Neural cell (in vitro differentiated cells): Measurements from ENCODE around the gene PDE3B.

Experiments used
- EZH2 ChIP-seq: fragments of 200-600, 300-800 bp; shearing (Covaris generic), sonication (generic); IDR thresholded peaks from 2 replicates; pipeline ENCODE4 v1.6.1; 2014; ENCODE audit warnings: antibody characterized with exemption, low read length, borderline replicate concordance, mild to moderate bottlenecking; ENCODE audit not compliant: insufficient read depth, poor library complexity, severe bottlenecking
- MXI1 ChIP-seq: fragments of 450-650 bp; conservative IDR thresholded peaks from 2 replicates; pipeline ENCODE4 v1.6.1; 2014; ENCODE audit warnings: antibody characterized with exemption, mild to moderate bottlenecking; ENCODE audit not compliant: poor library complexity, severe bottlenecking
- SMC3 ChIP-seq: fragments of 450-650 bp; conservative IDR thresholded peaks from 2 replicates; pipeline ENCODE4 v1.6.1; 2014; ENCODE audit warnings: antibody characterized with exemption, mild to moderate bottlenecking, moderate library complexity; ENCODE audit not compliant: poor library complexity
- TF ChIP-seq, protein P1 (sequence below): fragments of 450-650 bp; IDR thresholded peaks from 2 replicates; pipeline ENCODE4 v1.5.1; 2014; ENCODE audit warnings: antibody characterized with exemption, mild to moderate bottlenecking, moderate library complexity; ENCODE audit not compliant: poor library complexity, severe bottlenecking

DNA sequence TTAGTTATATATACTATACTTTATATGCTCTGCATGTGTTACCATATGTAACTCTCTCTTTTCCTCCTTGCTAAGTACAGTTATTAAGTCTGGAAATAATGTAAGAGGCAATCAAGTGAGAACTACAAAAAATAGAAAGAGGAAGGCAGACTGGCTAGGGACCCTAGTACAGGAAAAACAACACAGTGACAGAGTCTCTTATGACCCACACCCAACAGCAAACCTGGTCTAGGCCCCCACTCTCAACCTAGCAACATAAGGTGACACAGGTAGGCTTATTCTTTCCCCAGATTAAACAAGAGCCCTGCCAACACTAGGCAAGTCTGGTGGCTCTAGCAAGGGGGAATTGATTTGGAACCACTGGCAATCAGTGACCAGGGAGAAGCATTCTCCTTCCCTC, 132.3 kb downstream of the PDE3B start:
- TF ChIP-seq MXI1 (no peak), SMC3 (no peak), EZH2 (no peak)
- TF ChIP-seq, protein P1, sequence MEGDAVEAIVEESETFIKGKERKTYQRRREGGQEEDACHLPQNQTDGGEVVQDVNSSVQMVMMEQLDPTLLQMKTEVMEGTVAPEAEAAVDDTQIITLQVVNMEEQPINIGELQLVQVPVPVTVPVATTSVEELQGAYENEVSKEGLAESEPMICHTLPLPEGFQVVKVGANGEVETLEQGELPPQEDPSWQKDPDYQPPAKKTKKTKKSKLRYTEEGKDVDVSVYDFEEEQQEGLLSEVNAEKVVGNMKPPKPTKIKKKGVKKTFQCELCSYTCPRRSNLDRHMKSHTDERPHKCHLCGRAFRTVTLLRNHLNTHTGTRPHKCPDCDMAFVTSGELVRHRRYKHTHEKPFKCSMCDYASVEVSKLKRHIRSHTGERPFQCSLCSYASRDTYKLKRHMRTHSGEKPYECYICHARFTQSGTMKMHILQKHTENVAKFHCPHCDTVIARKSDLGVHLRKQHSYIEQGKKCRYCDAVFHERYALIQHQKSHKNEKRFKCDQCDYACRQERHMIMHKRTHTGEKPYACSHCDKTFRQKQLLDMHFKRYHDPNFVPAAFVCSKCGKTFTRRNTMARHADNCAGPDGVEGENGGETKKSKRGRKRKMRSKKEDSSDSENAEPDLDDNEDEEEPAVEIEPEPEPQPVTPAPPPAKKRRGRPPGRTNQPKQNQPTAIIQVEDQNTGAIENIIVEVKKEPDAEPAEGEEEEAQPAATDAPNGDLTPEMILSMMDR, result no peak
